Measurements from ENCODE around the gene ZNF892.
"Not testable (repeated sequence)": the region's sequence is repeated elsewhere in the genome, so short reads cannot be mapped to it uniquely, and the experiment has no call there.

The ZNF892 gene

GRCh38 chr2:95231723-95232122 lies 24.4 kb downstream of the ZNF892 start:
- peak in 1 of 5 experiments; percentile 3 for DNase-seq

GRCh38 chr2:95232232-95232631 lies 24.9 kb downstream of the ZNF892 start:
- DNase-seq = no peak

DNA sequence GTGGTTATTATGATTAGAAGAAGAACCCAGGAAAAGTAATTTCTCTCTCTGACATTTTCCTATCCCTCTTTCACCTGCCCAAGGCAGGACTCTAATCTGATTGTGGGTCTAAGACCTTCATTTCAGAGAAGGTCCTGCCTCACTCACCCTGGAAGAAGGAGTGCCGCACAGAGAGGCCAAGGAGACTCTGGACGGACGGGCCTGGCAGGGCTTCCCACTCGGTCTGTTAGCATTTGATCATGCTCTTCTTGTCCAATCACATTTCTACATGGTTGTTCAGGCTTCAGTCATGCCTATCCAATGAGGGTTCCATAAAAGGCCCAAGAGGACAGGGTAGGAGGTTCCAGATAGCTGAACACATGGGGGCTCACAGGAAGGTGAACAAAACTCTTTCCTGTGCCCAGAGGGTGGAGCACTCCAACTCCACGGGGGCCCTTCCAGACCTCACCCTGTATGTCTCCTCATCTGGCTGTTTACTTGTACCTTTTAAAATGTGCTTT lies 27.0 kb downstream of the ZNF892 start:
- no peak for DNase-seq

- no peak for DNase-seq
These were observed 27.5 kb downstream of the ZNF892 start for GRCh38 chr2:95234816-95235215.

DNA sequence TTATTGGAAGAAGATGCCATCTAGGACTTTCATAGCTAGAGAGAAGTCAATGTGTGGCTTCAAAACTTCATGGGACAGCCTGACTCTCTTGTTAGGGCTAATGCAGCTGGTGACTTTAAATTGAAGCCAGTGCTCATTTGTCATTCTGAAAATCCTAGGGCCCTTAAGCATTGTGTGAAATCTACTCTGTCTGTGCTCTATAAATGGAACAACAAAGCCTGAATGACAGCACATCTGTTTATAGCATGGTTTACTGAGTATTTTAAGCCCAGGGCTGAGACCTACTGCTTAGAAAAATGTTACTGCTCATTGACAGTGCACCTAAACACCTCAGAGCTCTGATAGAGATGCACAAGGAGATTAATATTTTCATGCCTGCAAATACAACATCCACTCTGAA lies 30.8 kb downstream of the ZNF892 start:
- no peak for DNase-seq

- no peak for DNase-seq
These were observed 32.8 kb downstream of the ZNF892 start for GRCh38 chr2:95240091-95240490.

DNA sequence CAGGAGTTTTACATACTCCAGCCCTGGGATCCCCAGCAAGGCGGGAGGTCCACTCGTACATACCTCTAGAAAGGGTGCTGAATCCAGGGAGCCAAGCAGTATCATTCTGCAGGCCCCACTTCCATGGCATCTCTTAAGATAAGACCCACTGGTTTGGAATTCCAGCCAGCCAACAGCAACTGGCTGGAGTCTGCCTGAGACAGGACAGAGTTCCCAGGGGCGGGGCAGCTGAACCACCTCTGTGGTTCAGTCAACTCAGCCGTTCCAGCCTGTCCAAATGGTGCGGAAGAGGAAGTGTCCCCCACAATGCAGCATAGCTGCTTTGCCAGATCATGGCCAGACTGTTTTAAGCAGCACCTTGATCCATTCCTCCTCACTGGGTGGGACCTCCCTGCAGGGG lies 33.2 kb downstream of the ZNF892 start:
- no peak for DNase-seq

GRCh38 chr2:95242084-95242483 lies 34.8 kb downstream of the ZNF892 start:
- DNase-seq = not testable (repeated sequence)
